Jurkat, Clone E6-1 (cell line): ENCODE measurements around the gene SPATA24.
"Not testable (repeated sequence)": the region's sequence is repeated elsewhere in the genome, so short reads cannot be mapped to it uniquely, and the experiment has no call there.

Experiments
- DNase-seq: peaks from one replicate; pipeline ENCODE4 v3.0.0-alpha.2; 2011; ENCODE audit warnings: low read depth, low spot score
- H3K4me3 ChIP-seq: 2 replicates; pipeline ENCODE4 v1.5.1; 2011; ENCODE audit warnings: mild to moderate bottlenecking, low read length, control low read depth, moderate library complexity

The SPATA24 gene

DNA sequence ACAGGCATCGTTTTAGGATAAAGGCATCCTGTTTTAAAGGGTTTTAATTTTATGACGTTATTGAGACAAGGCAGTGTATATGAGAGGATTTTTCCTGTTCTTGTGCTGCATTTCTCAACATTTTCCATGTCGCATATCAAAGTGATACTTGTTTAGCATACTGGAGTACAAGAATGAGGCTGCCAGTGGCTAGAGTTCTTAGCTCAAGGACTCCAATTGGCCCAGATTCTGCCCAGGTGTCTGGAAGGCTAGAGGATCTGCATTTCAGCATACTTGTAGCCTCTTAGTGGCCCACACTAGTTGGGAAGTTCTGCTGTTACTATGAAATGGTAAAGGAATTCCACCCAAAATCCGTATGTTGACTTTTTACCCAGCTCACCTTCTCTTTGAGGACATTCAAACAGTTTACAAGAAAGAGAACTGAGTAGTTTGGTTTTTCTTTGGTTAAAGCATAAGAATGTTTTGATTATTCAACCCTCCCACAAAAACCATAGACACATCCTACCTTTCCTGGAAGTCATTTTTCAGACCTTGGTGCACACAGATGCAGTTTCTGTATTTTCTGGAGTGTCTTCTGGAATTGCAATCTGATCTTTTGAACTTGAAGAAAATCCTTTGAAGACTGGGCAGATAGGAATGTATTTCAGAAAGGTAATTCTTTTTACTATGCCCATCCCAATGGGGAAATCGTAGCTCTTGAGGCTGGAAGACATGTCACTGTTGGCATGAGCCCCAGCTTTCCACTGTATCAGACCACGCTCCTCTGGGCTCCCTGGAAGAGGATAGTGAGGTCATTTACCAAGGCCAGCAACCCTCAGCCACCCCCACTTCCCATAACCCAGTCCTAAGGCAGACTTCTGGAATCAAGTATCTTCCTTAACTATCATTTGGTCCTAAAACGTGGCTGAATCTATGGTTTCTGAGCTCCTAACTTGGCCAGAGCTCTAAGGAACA, 32.1 kb downstream of the SPATA24 start:
- DNase-seq, result no peak
- H3K4me3 ChIP-seq, result no peak overlapping the region

DNA sequence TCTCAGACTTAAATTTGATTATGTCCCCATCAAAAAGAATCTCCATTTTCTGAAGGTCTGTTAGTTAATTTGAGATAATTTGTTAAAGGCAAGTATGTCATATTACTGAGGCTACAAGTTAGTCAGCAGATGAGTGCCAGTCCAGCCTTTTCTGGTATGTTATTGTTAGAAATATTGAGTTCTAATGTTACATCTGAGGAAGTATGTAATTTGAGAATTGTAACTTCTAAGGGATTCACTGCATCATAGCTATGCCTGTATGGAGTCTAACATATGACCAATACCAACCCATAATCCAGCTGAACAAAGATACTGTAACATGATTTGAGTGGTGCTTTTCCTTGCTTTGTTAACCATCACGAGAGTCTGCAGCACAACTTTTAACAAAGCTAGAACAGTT, 34.7 kb downstream of the SPATA24 start:
- H3K4me3 ChIP-seq, result no peak overlapping the region
- no peak for DNase-seq

DNA sequence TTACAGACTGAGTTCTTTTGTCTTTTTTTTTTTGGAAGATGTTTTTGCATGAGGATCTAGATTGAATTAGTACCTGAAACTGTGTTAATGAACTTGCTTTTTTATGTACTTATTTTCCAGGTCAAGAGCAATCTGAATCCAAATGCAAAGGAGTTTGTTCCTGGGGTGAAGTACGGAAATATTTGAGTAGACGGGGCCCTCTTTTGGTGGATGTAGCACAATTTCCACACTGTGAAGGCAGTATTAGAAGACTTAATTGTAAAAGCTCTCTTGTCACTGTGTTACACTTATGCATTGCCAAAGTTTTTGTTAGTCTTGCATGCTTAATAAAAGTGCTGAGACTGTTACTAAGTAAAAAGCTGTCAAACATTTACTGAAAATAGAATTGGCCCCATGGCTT, 35.3 kb downstream of the SPATA24 start:
- no peak overlapping the region for H3K4me3 ChIP-seq
- no peak for DNase-seq

DNA sequence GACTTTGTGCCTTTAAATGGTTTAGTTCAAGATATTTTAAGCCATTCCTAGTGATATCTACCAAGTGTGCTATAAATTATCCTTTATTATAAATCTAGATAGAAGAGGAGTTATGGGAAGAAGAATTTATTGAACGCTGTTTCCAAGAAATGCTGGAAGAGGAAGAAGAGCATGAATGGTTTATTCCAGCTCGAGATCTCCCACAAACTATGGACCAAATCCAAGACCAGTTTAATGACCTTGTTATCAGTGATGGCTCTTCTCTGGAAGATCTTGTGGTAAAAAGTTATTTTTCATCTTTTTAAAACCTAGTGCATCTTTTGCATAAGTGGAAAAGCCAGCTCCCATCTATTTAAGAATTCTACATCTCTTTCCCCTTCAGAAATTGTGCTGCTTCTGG, 39.4 kb downstream of the SPATA24 start:
- no peak overlapping the region for H3K4me3 ChIP-seq
- no peak for DNase-seq

DNA sequence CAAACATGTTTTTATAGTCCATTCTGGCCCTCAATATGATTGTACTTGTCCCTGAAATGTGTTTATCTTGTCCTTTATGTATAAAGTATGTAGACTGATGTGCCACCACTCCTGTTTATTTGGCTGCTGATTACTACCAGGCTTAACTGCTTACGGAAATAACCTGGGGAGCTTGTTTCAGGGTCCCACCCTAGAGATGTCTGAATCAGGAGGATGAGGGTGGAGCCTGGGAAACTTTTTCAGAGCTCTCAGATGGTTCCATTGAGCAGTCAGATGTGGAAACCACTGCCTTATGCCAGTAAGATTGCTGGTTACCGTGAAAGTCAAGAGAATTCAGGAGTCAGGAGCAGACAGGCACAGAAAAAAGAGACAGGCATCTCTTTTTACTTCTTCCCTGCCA, 40.0 kb downstream of the SPATA24 start:
- DNase-seq, result no peak
- H3K4me3 ChIP-seq, result no peak overlapping the region

DNA sequence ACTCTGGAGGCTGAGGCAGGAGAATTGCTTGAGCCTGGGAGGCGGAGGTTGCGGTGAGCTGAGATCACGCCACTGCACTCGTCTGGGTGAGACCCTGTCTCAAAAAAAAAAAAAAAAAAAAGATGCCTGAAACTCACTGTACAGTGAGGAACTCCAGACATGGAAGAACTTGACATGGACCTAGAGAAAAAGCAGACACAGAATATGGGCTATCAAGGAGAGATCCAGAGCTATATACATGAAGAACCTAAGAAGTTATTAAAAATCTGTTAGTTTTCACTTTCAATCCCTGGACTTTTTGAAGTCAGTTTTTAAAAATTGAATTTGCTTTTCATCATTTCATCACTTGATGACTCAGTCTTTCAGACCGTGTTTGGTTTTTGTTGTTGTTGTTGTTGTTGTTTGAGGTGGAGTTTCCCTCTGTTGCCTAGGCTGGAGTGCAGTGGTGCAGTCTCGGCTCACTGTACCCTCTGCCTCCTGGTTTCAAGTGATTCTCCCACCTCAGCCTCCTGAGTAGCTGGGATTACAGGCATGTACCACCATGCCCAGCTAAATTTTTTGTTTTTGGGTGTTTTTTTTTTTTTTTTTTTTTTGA, 42.0 kb downstream of the SPATA24 start:
- no peak for DNase-seq
- no peak overlapping the region for H3K4me3 ChIP-seq

DNA sequence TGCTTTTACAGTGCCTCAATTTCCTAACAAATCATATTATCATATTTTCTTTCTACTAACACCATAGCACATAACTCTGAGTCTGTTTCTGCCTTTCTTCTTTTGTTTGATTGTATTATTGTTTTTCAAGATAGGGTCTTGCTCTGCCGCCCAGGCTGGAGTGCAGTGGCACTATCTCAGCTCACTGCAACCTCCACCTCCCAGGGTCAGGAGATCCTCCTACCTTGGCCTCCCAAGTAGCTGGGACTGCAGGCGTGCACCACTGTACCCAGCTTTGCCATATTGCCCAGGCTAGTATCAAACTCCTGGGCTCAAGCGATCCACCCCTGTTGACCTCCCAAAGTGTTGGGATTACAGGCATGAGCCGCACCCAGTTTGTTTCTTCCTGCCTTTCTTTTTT, 43.5 kb downstream of the SPATA24 start:
- no peak for DNase-seq
- H3K4me3 ChIP-seq, result no peak overlapping the region

DNA sequence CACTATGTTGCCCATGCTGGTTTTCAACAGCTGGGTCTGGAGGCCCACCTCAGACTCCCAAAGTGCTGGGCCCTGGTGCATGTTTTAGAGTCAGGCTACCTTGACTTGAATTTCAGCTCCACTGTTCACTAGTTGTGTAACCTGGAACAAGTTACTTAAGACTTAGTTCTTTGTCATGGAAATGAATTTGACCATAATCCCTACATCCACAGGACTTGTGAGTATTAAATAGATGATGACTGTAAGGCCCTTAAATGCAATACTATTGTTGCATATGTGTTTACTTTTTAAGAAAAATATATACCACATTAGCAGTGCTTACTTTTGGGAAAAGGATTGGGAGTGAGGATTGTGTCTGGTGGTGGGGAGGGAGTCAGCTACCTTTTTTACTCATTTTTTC, 45.8 kb downstream of the SPATA24 start:
- no peak for DNase-seq
- H3K4me3 ChIP-seq, result no peak overlapping the region

DNA sequence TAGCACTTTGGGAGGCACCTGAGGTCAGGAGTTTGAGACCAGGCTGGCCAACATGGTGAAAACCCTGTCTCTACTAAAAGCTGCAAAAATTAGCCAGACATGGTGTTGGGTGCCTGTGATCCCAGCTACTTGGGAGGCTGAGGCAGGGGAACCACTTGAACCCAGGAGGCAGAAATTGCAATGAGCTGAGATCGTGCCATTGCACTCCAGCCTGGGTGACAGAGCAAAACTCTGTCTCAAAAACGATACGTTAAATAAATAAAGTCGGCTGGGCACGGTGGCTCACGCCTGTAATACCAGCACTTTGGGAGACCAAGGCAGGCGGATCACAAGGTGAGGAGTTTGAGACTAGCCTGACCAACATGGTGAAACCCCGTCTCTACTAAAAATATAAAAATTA, 48.0 kb downstream of the SPATA24 start:
- not testable (repeated sequence) for H3K4me3 ChIP-seq, DNase-seq

DNA sequence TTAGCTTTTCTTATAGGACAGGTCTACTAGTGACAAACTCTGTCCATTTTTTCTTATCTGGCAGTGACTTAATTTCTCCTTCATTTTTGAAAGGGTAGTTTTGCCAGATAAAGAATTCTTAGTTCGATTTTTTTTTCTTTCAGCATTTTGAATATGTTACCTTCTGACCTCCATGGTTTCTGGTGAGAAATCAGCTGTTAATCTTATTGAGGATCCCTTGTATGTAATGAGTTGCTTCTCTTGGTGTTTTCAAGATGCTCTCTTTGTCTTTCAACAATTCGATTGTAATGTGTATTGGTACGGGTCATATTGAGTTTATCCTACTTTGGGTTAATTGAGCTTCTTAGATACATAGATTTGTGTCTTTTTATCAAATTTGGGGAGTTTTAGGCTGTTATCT, 49.7 kb downstream of the SPATA24 start:
- no peak overlapping the region for H3K4me3 ChIP-seq
- no peak for DNase-seq

DNA sequence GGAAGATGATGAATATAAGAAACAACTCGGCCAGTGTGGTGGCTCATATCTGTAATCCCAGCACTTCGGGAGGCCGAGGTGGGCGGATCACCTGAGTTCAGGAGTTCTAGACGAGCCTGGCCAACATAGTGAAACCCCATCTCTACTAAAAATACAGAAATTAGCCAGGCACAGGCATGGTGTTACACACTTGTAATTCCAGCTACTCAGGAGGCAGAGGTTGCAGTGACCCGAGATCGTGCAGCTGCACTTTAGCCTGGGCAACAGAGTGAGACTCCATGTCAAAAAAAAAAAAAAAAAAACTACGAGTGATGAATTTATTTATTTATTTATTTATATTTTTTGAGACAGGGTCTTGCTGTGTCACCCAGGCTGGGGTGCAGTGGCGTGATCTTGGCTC, 56.0 kb downstream of the SPATA24 start:
- DNase-seq, H3K4me3 ChIP-seq: not testable (repeated sequence)
